Activated gamma-delta T cell treated with anti-CD3 and anti-CD28 coated beads, Interleukin-2, amount 50 U/mL, for 16 hours (primary cell): ENCODE measurements around the gene DGUOK.
"Not testable (repeated sequence)": the region's sequence is repeated elsewhere in the genome, so short reads cannot be mapped to it uniquely, and the experiment has no call there.

Source experiments
- DNase-seq: peaks from one replicate; pipeline ENCODE4 v3.0.0-alpha.2; 2020; ENCODE audit warnings: low read depth

DGUOK gene

DNA sequence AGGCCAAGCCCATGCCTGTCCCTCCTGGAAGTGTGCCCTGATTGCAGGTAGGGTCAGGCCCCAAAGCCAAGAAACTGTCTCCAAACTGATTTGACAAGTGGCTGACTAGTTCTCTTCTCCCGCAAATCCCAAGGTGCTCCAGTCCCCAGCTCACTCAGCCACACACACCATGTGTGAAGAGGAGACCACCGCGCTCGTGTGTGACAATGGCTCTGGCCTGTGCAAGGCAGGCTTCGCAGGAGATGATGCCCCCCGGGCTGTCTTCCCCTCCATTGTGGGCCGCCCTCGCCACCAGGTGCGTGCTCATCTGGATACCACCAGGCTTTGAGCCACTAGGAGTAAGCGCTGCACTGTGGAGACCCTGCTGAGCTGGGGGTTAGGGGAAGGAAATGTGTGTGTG, 25.5 kb upstream of the DGUOK start:
- no peak for DNase-seq

DNA sequence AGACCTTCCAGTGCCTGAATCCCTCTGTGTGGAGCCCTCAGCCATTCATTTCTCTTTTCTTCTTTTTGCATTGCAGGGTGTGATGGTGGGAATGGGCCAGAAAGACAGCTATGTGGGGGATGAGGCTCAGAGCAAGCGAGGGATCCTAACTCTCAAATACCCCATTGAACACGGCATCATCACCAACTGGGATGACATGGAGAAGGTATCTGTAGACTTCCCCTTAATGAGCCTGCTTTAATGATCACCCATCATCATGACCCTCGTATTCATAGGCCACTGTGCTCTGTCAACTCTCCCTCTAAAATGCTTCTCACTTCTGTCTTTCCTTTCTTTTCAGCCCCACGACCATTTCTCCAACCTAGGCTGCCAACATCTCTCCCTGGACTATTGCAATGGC, 24.4 kb upstream of the DGUOK start:
- no peak for DNase-seq

DNA sequence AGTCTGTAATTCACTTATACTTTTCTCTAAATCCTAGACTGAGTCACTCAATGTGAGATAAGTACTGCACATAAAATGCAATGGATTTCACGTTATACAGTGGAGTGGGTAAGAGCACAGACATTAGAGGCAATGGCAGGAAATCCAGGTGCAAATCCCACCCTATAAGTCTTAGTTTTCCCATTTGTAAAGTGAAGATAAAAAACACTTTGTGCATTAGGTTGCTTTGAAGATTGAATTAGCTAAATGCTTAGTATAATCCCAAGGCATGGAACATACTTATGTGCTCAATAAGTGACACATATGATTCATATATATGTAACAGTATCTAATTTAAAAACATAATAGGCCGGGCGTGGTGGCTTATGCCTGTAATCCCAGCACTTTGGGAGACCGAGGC, 23.4 kb upstream of the DGUOK start:
- DNase-seq = no peak

DNA sequence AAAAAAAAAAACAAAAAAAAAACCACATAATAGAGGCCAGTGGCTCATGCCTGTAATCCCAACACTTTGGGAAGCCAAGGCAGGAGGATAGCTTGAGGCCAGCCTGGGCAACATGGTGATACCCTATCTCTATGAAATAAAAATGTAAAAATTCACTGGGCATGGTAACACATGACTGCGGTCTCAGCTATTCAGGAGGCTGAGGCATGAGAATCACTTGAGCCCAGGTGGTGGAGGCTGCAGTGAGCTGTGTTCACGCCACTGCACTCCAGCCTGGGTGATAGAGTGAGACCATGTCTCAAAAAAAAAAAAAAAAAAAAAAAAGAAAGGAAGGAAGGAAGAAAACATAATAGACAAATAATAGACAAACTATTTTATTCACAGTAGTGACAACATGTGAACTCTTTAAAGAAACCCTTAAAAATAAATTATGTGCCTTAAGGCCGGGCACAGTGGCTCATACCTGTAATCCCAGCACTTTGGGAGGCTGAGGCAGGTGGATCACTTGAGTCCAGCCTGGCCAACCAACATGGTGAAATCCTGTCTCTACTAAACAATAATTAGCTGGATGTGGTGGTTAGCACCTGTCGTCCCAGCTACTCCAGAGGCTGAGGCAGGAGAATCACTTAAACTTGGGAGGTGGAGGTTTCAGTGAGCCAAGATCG, 22.6 kb upstream of the DGUOK start:
- not testable (repeated sequence) for DNase-seq

DNA sequence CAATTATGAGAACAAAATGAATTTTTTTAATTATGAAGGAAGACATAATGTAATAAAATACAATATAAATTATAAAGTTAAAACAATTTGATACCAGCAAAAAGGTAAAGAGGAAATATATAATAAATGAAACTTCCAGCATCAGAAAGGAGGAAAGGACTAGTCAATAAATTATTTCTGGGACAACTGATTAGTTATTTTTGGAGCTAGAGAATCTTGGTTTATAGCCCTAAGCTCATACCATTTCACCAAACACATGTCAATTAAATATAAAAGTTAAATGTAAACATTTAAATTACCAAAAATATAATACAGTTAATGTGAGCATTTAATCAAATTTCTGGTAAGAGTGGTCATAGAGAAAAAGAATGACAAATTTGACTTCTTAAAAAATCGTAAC, 21.7 kb upstream of the DGUOK start:
- no peak for DNase-seq

DNA sequence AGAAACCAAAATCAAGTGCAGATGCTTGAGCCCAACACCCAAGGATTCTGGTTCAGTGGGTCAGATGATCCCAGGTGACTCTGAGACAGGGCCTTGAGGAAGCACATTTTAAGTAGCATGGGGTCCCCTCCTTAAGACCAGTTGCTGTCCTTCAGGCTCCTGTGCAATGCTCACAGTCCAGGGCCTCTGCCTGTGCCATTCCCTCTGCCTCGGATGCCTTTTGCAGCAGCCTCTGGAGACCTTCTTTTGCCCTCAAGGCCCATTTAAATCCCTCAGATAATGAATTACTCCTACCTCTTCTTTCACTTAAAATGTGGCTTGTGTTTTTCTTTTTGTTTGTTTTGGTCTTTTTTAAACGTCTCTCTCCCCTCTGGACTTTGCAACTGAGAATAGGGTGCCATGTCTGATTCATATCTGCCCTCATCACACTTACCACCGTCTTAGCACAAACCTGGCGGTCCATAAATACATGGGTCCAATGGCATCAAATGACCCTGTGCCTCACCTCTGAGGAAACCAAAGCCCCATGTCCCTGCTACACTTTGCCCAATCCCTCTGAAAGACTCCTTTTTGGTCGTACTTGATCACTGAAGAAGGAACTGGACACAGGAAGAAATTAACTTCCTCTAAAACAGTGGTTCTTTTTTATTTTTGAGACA, 19.7 kb upstream of the DGUOK start:
- no peak for DNase-seq

DNA sequence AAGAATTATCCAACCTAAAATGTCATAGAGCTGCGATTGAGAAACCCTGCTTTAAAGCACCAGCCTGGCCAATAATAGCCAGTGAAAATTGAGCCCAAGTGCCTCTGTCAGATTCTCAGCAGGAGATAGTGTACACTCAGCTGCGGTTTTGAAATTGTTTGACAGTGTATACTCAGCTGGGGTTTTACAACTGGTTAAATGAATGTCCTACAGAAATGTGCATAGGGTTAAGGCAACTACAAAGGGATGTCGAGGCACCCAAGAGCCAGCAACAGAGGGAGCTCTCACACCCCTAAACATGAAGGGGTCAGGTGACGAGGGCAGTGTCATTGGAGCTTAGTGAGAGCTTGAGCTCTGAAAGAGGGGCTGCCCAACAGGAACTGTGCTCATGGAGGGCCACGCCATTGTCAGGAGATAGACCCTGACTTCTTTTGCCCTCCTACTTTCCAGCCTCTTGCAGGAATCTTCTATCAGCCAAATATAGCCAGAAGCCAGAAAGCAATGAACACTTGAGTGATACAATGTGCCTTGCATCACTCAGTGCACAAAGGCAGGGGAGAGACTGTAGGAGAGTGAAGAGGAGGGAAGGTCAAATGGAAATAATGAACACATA, 18.7 kb upstream of the DGUOK start:
- peak; percentile 31 for DNase-seq

DNA sequence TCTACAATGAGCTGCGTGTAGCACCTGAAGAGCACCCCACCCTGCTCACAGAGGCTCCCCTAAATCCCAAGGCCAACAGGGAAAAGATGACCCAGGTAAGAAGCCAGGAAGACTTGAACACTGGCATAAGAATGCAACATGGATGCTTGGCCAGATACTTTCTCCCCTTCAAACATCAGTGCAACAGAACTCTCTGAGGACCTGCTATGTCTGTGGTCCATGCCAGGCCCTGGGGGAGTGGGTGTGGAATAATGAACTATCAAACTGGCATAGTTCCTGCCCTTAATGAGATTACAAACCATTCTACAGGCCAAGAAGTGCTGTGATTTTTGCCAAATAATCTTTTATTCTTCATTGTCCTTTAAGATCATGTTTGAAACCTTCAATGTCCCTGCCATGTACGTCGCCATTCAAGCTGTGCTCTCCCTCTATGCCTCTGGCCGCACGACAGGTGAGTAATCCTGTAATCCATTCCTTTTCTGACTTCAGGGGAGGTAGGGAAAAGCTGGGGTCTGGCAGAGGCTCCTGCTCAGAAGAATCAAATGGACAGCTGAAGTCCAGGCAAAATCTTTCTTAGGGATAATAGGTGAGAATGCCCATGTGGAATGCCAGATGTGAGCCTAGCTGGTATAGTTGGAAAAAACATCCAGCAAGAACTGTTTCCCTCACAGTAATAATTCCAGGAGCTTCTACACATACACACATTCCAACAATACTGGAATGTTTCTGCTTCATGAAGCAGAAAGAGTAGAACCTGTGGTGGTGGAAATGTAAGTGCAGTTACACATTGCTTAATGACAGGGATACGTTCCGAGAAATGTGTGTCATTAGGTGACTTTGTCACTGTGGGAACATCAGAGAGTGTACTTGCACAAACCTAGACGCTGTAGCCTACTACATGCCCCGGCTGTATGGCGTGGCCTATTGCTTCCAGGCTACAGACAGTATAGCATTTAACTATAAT, 17.7 kb upstream of the DGUOK start:
- DNase-seq = no peak

DNA sequence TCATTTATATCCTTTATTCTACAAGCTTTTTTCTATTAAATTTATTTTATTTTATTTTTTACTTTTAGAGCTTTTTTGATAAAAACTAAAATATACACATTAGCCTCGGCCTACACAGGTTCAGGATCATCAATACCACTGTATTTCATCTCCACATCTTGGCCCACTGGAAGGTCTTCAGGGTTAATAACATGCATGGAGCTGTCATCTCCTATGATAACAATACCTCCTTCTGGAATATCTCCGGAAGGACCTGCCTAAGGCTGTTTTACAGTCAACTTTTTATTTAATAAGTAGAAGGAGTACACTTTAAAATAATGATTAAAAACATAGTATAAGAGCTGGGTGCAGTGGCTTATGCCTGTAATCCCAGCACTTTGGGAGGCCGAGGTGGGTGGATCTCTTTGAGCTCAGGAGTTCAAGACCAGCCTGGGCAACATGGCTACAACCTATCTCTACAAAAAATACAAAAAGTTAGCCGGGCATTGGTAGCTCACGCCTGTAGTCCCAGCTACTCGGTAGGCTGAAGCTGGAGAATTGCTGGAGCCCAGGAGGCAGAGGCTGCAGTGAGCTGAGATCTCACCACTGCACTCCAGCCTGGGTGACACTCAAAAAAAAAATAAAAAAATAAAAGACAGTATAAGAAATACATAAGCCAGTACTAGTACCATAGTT, 15.7 kb upstream of the DGUOK start:
- DNase-seq = no peak

DNA sequence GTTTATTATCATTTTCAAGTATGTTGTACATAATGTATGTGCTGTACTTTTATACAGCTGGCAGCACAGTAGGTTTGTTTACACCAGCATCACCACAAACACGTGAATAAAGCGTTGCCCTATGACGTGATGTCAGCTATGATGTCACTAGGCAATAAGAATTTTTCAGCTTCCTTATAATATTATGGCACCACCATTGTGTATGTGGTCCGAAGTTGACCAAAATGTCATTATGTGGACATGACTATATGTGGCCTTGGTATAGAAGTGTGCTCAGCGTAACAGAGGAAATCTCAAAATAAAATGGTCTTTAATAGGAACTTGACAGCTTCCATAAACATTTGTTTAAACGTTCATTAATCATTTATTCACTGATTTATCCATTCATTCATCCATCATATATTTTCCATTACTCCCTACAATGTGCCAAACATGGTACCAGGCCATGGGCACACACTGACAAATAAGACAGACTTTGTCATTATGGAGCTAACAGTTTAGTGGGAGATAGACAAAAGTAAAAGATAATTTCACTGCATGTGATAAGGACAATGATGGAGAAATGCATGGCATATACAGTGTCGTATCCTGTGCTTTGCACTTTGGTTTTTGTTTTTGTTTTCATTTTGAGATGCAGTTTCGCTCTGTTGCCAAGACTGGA, 15.0 kb upstream of the DGUOK start:
- no peak for DNase-seq

DNA sequence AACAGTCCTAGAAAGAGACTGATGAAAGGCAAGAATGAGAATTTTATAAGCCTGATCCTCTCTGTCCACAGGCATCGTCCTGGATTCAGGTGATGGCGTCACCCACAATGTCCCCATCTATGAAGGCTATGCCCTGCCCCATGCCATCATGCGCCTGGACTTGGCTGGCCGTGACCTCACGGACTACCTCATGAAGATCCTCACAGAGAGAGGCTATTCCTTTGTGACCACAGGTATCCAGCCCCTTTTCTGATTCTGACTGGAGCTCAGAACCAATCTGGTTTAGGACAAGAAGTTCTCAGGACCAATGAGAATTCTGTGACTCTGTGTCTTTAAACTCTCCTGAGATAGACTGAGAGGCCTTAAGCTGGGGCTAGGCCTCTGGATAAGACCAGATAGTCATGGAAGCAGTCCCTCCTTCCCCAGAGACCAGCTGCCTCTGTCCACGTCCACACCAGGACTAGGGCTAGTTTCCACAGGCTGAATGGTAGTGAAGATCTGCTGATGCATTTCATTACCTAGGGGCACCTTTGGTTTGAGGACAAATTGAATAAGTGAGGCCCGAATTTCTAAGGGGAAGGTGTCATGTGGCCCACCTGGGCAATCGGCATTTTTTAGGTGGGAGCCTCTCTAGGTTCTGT, 13.1 kb upstream of the DGUOK start:
- no peak for DNase-seq

DNA sequence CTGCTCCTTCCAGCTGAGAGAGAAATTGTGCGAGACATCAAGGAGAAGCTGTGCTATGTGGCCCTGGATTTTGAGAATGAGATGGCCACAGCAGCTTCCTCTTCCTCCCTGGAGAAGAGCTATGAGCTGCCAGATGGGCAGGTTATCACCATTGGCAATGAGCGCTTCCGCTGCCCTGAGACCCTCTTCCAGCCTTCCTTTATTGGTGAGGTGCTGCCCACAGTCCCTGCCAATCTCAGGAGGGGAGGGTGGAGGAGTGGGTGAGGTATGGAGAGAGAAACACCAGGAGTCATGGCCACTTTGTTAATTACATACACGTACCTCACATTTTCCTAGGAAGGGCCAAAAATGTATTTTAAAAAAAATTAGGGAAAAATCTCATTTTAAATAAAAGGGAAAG, 12.0 kb upstream of the DGUOK start:
- no peak for DNase-seq

DNA sequence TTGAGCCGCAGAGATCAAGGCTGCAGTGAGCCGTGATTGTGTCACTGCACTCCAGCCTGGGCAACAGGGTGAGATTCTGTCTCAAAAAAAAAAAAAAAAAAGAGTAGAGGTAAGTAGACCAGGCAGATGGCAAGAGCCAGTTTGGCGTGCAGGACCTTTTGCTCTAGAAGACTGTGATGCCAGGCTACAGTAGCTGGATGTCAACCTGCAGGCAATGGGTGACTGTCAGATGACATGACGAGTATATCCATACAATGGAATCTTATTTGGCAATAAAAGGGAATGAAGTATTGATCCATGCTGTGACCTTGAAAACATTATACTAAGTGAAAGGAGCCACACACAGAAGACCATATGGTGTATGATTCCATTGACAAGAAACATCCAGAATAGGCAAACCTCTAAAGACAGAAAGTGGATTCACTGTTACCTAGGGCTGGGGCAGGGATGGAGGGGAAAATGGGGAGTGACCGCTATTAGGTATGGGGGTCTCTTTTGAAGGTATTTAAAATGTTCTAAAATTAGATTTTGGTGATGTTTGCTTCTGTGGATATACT, 11.2 kb upstream of the DGUOK start:
- DNase-seq = no peak

DNA sequence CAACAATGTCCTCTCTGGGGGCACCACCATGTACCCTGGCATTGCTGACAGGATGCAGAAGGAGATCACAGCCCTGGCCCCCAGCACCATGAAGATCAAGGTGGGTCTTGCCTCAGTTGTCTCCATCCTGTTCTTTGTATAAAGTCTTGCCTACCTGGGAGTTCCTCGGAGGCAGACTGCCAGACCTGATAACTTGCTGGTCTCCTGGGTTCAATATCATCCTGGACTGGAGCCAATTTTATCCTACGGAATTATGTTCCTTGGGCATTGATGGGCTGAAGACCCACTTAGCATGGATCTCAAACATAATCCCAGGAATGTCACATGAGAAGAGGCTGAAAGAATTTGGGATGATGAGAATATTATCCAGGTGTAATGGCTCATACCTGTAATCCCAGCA, 10.0 kb upstream of the DGUOK start:
- DNase-seq = no peak

DNA sequence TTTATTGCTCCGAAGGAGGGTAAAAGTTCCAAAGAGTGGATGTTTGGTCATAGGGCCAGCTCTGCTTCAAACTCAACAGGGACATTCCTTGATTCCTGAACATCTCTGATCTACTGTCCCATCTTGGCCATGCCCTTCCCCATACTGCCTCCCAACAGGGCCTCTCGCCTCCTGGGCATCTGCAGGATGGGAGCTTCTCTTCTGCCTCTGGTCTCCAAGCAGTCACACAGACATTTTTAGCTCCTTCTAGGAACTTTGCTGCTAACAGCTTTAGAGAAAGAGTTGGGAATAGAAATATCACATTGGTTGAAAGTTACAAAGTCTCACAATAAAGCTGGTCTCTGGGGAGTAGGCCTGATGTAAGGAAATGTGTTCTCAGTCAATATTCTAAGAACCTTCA, 9.4 kb upstream of the DGUOK start:
- no peak for DNase-seq

DNA sequence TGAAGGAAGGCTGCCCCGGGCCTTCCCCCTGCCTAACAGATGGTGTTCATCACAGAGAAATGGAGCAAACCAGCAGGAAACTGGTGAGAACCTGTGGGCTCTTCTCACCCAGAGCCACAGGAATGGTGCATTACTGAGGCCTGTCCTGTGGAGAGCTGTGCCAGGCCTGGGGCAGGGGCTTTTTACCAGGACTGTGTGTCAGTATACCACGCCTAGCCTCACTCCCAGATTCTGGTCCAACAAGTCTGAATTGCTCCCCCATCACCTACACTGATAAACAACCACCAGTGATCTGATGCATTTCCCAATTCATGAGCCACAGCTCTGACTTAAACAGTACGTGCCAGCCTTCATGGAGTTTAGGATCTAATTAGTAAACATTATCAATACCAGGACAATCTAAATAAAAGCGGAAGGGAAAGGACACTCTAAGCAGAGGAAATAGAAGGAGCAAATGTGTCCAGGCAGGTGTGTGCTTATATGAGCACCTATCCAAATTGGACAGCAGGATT, 8.9 kb upstream of the DGUOK start:
- no peak for DNase-seq

DNA sequence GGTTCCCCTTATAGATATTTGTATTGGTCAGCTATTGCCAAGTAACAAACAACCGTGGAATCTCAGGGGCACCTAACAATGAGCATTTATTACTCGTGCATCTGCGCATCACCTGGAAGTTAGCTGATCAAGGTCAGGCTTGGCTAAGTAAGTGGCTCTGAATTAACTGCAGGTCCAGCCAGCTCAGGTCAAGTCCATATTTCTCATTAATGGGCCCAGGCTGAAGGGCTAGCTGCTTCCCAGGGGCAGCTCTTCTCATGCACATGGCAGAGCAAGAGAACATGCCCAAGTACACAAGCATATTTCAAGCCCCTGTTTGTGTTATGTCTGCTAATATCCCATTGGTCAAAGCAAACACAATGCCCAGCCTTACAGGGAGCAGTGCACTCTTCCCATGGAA, 7.8 kb upstream of the DGUOK start:
- DNase-seq = no peak

DNA sequence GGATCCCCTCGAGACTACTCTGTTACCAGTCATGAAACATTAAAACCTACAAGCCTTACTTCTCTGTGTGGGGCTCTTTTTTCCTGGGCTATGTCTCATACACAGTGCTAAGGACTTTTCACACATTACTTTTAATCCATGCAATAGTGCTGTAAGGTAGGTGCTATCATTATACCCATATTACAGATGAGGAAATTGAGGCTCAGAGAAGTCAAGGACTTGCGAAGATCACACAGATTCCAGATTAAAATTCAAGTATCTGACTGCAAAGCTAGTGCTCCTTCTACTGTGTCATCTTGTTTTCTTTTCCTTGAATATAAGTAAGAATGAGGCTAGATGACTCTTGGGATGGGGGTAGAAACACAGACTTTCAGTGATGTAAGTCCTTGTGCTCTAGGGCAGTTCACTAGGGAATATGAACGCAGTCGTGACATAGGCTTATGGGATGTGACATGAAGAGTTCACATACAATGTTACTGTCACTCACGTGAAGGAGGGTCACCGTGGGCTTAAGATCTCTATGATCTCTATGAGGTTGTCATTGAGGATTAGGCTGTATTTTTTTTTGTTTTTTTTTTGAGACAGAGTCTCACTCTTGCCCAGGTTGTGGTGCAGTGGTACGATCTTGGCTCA, 7.0 kb upstream of the DGUOK start:
- no peak for DNase-seq

DNA sequence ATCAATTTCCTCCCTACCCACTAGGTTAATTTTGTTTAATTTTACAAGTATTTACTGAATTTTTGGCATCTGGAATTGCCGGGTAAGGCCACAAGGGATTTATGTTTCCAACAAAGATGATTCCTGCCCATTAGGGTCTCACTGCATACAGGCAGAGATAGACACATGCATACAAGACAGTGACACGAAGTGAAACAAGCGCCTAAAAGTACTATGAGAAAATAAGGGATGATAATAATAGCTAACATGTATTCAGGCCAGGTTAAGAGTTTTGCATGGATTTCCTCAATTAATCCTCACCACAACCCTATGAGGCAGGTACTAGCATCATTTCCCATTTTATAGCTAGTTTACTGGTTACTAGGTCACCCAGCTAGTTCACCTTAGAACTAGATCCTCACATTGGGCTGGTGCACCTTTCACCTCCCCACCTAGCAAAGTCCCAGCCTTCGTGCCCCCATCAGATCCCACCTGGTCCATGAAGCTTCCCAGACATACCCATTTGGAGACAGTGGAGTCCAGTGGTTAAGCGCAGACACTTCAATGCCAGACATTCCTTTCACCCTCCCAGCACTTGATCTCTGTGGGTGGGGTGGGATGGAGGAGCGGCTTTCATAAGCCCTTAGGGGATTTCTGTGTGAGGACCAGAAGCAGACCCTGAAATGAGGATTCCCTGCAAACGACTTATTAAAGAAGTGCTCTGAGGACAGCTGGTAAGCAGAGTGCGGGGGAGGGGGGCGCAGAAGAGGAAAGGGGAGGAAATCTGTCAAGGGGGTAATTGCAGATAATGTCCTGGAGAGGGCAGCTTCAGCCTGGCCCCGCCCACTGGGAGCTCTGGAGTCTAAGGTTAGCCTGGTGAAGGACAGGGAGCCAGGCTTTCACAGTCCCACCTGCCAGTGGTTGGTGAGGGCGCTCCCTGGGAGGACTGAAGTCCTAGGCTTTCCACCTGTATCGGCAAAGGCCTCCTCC, 5.8 kb upstream of the DGUOK start:
- no peak for DNase-seq
